Activated CD4-positive, alpha-beta T cell treated with anti-CD3 and anti-CD28 coated beads for 48 hours (primary cell): ENCODE results near the gene ATG12.
"Not testable (repeated sequence)": the region's sequence is repeated elsewhere in the genome, so short reads cannot be mapped to it uniquely, and the experiment has no call there.

Experiments used
- DNase-seq: peaks from one replicate; pipeline ENCODE4 v3.0.0-alpha.2; 2020

The ATG12 gene

DNA sequence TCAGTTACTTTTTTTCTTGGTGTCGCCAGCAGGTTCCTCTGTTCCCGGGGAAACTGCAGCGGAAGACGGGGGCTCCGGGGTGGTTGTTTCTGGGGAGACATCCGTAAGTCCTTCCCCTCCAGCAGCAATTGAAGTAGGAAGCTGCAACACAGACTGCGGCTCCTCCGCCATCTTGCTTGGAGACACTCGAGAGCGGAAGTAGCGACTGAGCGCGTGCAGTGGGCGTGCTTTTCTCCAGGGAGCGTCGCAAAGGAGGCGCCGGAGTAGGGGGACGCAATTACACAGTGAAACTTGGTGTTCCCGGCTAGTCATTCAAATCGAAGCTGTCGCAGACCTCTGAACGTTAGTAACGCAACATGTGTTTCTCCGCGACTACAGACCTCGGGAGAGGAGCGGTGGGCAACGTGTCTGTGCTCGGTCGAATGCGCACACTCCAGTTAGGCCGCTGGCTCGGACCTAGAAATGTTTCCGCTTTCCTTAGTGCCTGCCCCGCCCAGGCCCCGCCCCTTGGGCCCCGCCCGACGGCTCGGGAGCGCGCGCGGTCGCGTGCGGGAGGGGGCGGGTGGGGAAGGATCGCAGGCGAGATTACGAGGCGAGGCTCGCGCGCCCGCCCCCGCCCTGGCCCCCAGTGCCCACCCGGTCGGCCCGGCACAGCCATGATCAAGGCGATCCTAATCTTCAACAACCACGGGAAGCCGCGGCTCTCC is at the start of gene ATG12, which contains the start of gene AP3S1:
TSS of gene ATG12 (minus strand) at position 184 of the 707 bp plus-strand sequence. CDS start at position 171, 13 bp downstream.
TSS of gene AP3S1 (plus strand) at position 554 of the 707 bp plus-strand sequence. CDS start at position 657, 103 bp downstream.
- peak; percentile 93 for DNase-seq

DNA sequence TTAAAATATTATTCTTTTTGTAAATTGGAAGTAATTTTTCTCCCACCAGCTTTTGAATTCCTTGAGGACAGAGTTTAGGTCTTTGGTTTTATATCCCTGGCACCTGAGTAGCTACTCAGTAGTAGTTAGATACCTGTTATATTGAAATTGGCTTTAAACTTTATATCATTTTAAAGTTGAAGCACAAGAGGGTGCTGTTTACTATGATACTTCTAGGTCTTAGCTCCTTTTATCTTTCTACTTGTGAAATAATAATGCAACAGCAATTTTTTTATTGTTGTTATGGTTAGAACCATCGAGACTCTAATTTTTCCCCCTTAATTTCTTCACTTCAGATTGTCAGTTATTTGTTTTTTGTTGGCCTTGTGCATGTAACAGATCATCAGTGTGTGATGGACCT is 46.7 kb upstream of the ATG12 start:
- DNase-seq = no peak

DNA sequence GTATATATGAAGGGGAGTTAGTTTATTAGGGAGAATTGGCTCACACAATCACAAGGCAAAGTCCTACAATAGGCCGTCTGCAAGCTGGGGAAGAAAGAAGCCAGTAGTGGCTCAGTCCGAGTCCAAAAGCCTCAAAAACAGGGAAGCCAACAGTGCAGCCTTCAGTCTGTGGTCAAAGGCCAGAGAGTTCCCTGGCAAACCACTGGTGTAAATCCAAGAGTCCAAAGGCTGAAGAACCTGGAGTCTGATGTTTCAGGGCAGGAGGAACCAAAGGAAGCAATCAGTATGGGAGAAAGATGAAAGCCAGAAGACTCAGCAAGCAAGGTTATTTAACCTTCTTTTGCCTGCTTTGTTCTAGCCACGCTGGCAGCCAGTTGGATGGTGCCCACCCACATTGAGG is 43.8 kb upstream of the ATG12 start:
- DNase-seq = not testable (repeated sequence)

DNA sequence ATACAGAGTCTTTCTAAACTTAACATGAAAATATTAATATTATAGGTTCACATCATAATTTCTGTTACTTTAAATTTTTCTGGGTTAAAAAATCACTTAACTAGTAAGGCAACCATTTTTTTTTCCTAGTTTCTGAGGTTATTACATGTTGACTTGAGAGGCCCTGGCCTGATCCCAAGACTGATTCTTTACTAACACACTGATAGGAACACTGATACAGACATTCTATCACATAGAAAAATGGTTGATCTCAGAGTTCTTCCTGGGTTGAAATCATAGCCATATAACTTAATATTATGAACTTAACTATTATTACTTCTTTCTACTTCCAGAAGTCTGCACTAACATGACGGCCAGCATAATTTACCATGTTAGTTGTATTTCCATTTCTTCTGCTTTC is 43.3 kb upstream of the ATG12 start:
- DNase-seq = no peak

DNA sequence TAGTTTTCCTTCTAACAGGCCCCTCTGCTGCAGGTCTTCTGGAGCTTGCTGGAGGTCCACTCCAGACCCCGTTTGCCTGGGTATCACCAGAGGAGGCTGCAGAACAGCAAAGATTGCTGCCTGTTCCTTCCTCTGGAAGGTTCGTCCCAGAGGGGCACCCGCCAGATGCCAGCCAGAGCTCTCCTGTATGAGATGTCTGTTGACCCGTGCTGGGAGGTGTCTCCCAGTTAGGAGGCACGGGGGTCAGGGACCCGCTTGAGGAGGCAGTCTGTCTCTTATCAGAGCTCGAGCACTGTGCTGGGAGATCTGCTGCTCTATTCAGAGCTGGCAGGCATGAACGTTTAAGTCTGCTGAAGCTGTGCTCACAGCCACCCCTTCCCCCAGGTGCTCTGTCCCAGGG is 41.1 kb upstream of the ATG12 start:
- DNase-seq = not testable (repeated sequence)

DNA sequence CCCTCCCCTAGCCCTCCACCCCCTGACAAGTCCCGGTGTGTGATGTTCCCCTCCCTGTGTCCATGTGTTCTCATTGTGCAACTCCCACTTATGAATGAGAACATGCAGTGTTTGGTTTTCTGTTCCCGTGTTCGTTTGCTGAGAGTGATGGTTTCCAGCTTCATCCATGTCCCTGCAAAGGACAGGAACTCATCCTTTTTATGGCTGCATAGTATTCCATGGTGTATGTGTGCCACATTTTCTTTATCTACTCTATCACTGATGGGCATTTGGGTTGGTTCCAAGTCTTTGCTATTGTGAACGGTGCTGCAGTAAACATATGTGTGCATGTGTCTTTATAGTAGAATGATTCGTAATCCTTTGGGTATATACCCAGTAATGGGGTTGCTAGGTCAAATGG is 36.0 kb upstream of the ATG12 start:
- DNase-seq = not testable (repeated sequence)

DNA sequence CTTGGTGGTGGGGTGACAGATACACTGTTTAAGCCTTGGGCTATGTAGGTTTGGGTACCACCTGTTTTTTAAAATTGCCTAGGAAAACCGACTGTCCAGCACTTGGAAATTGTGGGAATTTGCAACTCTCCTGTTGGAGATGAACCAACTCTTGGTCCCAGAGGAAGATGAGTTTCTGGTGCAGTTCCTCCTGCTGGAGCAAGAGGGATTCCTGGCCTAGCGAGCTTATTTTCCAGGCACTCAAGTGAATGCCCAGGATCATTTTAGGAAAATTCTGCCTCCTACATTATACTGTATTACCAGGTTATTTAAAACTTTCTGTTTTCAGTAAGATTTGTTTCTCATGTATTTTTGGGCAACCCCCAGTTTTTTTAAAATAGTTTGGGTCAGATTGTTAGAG is 34.1 kb upstream of the ATG12 start:
- DNase-seq = no peak

DNA sequence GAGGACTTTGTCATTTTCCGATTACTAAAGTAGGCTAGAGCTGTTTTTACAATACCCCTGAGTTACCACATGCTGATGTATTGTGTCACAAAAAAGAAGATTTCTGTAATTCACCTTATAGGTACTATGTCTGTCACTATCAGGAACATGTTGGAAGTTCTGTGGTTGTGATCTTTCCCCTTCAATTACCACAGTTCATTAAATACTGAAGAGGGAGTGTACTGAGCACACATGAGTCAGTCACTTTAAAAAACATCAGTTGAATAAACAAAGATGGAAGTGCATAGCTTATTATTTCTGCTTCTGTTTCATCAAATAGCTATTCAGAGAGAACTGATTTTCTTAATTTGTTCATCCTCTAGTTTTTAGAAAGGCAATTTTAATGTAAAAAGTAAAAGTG is 32.0 kb upstream of the ATG12 start:
- DNase-seq = no peak

DNA sequence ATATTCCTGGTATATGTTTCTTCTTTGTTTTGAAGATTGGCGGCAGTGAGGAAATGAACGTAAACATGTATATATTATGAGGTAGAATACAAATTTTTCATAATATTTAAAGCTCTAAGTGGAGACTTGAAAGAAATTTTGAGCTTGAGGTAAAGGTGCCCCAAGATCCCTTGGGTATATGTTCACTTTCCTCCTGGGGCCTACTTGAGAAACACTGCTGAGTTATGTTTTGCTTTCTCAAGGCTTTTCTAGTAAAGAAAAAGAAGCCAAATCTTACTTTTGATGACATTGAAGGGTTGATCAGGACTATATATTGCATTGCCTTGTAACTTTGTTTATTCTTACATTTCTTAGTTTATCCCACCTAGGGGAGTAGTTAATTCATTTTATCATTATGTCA is 31.1 kb upstream of the ATG12 start:
- DNase-seq = no peak

DNA sequence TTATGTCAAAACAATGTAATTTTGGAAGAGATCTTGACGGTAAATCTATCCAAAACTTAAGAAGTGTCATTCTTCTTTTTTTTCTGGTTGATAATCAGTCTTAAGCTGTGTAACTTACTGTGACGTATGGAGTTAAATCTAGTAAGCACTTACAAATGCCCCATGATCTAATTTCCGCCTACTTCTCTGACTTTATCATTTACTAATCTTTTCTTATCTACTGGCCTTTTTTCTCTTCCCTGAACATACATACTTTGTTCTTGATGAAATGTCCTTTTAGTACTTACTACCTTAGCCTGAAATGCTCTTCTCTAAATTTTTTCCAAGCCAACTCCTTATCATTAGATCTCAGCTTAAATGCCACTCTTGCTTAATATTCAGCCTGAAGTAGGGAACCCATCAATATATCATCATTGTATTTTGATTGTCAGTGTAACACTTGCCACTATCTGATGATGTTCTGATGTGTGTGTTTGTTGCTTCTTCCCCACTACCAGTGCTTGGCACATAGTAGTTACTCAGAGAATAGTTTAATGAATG is 28.0 kb upstream of the ATG12 start:
- no peak for DNase-seq

DNA sequence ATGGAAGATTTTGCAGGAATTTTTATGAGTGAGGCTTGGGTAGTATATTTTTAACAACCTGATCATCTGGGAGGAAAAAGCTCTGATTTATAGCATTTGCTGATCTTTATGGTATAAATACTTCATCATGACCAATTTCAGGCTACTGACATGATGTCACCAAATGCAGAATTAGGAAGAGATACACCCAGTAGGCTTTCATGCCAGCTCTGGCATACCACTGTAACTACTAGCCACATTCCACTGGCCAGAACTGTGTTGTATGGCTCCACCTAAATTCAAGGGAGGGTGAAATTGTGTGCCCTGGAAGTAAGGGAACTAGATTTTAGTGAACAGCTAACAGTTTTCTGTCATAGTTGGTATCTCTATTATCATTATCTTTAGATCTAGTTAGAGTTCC is 18.0 kb upstream of the ATG12 start:
- DNase-seq = no peak

DNA sequence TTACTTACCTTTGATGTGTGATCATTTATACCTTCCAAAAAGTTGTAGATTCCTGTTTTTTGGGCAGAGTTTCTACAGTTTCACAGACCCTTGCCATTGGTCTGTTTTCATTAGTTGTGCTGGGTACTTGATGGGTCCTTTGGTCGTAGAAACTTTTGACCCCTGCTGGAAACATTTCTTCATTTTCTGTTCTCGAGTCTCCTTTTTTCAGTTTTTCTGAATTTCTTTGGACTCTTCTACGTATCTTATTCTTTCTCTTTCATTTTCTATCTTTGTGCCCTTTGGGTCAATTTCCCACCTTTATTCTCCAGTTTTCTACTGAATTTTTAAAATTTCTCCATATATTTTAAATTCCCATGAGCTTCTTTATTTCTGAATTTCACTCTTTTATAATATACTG is 17.0 kb upstream of the ATG12 start:
- no peak for DNase-seq

DNA sequence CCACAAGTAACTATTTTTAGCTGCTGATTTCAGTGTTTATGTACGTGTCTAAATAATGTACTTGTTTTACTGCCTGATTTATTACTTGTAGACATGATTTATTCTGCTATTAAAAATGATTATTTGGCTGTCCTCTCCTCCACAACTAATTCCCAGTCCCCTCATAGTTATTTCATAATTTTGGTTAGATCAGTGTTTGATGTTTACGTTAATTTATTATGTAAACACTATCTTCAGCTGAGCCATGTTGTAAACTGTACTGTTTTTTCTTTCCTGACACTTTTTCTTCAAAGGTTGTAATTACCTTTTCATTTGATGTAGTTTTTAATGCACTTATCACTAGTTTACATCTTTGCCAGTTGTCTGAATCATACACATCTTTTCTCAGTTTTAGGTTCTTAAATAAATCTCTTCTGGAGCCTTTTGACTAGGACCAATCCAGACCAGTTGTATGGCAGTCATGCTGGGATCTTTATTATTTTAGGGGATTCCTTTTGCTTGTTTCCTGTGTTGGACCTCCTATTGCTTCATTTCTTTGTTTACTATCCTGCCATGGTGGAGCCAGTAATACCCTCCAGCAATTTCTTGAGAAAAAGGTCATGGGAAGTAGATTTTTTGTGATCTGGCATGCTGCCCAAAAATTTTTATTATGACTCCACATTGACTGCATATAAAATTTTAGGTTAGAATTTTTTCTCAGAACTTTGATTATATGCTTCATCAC is 16.4 kb upstream of the ATG12 start:
- DNase-seq = no peak

DNA sequence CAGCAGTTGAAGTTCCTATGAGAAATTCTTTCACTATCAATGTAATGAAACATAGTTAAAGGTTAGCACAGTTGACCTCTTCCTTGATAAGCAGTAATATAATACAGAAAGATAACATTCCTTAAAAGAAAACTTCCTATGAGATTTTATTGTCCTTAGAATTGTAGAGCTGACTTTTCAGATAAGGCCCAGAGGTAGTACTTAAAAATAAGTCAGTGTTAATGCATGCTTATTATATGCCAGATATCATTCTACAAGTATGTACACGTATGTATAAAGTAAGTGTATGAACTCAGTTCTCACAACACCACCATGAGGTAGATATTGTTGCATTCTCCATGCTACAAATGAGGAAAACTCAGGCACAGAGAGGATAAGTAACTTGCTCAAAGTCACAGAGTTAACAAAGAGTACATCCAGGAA is 15.7 kb upstream of the ATG12 start:
- no peak for DNase-seq

DNA sequence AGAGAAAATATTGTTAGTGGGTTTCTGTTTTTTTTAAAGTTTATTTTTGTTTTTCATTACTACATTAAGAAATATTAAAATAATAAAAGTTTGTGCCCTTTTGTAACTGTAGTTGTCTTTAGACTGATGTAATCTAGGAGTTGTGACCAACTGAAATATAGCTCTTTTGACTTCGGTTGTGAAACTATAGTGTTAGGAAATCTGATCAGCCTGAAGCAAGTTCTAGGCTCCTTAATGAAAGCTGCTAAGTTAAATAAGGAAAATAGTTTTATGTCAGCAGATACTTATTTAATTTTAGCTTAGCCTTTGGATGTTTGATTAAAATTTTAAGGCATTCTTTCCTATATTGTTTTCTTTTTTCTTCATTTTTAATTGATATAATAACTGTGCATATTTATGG is 14.6 kb upstream of the ATG12 start:
- DNase-seq = no peak

DNA sequence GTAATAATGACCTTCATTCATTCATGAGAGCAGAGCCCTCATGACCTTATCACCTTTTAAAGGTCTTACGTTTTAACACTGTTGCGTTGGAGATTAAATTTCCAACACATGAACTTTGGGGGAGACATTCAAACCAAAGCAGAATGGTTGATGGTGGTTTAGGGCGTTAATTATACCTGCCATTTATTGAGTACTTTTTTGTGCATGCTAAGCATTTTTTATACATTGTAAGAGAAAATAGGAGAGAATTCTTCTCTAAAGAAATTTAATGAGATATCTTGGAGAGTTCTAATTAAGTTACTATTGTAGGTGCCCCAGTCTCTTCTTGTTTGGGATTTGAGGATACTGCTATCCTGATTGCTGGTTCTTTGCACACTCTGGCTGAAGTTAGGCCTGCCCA is 12.8 kb upstream of the ATG12 start:
- no peak for DNase-seq

DNA sequence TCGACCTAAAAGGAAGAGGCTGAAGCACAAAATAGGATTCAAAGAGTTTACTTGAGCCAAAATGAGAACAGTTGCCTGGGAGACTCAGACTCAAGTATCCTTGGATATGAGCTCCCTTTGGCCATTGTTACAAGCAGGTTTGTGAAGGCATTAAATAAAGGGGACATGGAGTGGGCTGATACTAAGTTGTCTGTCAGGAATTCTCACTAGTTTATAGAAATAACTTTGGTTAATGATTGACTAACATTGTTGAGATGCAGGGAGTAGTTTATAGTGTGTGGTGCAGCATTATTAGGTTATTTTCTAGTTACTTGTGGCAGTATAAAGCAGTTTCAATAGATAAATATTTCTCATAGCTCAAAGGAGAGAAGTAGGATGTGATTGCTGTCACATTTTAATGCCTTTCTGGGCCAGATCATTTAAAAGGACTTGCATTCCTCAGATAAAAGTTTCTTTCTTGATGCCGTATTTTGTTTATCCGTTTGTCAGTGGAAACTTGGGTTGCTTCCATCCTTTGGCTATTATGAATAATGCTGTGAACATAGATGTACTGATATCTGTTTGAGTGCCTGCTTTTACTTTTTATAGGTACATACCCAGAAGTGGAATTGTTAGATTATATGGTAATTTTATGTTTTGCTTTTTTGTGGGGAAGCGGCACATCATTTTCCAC is 9.5 kb upstream of the ATG12 start:
- DNase-seq = no peak

DNA sequence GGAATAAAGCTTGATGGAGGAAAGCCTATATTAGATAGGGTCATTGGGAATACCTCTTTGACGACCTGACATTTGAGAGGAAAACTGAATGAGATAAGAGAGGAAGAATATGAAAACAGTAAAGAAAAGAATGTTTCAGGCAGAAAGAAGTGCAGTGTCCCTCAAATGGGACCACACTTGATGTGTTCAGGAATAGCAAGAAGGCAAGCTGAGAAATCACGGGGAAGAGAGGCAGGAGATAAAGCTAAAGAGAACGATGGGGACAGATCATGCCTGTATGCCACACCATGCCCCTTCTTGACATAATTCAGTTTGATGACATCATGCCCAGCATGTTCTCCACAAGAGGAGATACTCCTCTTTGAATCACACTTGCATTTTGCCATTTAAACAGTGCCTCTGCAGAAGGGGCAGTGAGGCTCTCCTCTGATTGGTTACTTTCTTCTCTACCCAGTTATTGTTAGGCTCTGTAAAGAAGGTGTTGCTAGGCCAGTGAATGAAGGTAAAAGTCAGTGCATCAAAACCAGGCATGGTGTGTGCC is 8.0 kb upstream of the ATG12 start:
- DNase-seq = no peak

DNA sequence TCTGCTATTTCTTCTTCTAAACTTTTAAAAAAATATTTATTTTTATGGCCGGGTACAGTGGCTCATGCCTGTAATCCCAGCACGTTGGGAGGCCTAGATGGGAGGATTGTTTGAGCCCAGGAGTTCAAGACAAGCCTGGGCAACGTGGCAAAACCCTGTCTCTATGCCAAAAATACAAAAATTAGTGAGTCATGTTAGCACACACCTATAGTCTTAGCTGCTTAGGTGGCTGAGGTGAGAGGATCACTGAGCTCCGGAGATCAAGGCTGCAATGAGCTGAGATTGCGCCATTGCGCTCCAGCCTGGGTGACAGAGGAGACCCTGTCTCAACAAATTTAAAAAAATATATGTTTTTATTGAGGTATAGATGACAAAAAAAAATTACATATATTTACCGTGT is 5.9 kb upstream of the ATG12 start:
- no peak for DNase-seq

DNA sequence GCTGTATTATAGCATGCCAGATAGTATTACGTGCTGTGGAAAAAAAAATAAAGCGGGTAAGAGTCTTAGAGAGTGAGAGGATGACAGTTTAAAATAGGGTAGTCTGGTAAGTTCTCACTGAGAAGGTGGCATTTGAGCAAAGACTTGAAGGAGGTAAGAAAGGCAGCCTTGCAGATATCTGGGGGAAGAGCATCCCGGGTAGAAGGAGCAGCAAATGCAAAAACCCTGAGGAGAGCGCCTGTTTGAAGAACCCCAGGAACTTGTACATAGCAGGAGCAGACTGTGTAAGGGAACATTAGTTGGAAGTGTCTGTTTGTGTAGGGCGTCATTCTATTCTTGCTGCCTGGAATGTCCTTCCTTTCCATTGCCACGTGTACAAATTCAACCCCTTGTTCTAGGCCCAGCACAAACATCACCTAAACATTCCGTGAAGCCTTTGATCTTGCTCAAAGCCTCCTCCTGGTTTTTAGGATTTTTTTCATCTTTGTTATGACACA is 3.0 kb upstream of the ATG12 start:
- DNase-seq = no peak

DNA sequence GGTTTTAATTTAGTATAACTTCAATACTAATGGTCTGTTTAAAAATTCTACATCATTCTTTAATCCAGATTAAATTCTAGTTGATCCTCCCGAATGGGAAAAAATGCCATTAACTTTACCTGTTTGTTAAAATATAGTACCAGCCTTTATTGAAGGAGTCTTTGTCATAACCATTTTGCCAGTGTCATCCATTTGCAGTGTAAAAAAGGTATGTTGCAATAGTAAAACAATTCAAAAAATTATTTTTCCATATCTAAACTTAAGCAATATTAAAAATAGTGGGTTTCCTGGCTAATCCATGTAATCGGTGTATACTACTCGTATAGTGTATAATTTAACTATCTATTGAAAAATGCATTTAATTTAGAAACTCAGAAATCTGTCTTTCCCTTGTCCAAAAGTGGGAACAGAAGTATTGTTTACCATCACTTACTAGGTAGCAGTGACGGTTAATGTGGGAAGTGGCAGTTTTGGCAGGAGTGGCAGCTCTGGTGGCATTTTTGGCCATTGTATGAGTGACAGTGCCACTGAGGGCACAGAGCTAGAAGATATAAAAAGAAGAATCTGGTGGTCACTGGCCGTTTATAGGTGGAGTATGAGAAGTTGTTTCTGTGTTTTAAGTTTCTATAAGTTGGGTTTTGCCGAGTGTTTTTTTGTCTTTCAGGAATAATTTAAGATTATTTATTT is 2.2 kb upstream of the ATG12 start:
- DNase-seq = no peak

DNA sequence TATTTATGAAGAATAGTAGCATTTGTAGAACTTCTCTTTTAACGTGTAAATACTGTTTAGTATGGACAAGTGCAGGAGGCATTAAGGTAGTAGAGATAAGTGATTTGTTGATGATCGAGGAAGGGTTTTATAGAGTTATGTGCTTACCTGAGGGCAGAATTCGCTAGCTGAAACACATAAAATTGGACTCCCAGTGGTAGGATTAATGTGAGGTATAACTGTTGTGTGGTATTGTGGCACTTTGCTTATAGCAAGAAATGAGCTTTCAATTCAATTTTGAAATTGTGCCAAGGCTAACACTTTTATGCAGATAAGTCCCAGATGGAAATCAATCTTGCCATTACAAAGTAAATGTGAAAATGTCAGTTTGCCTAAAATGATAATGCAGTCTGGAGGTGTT is 1.6 kb upstream of the ATG12 start:
- DNase-seq = no peak
